Neural cell (in vitro differentiated cells): ENCODE results near the gene MFSD2A.

Experiments
- CTCF ChIP-seq: fragments of 450-650 bp; IDR thresholded peaks from 2 replicates; pipeline ENCODE4 v1.5.1; 2014; ENCODE audit warnings: antibody characterized with exemption, mild to moderate bottlenecking, moderate library complexity; ENCODE audit not compliant: poor library complexity, severe bottlenecking
- EP300 ChIP-seq: fragments of 450-650 bp; conservative IDR thresholded peaks from 2 replicates; pipeline ENCODE4 v1.6.1; 2014; ENCODE audit warnings: antibody characterized with exemption, mild to moderate bottlenecking, moderate library complexity; ENCODE audit not compliant: poor library complexity, severe bottlenecking
- EZH2 ChIP-seq: fragments of 200-600, 300-800 bp; shearing (Covaris generic), sonication (generic); IDR thresholded peaks from 2 replicates; pipeline ENCODE4 v1.6.1; 2014; ENCODE audit warnings: antibody characterized with exemption, low read length, borderline replicate concordance, mild to moderate bottlenecking; ENCODE audit not compliant: insufficient read depth, poor library complexity, severe bottlenecking
- MXI1 ChIP-seq: fragments of 450-650 bp; conservative IDR thresholded peaks from 2 replicates; pipeline ENCODE4 v1.6.1; 2014; ENCODE audit warnings: antibody characterized with exemption, mild to moderate bottlenecking; ENCODE audit not compliant: poor library complexity, severe bottlenecking
- REST ChIP-seq: IDR thresholded peaks from 2 replicates; pipeline ENCODE4 v1.6.1; 2012; ENCODE audit warnings: borderline replicate concordance
- SMC3 ChIP-seq: fragments of 450-650 bp; conservative IDR thresholded peaks from 2 replicates; pipeline ENCODE4 v1.6.1; 2014; ENCODE audit warnings: antibody characterized with exemption, mild to moderate bottlenecking, moderate library complexity; ENCODE audit not compliant: poor library complexity
- TAF1 ChIP-seq: IDR thresholded peaks from 2 replicates; pipeline ENCODE4 v1.6.1; 2012; ENCODE audit warnings: low read depth

GRCh38 chr1:39970274-39970673 is 15.3 kb downstream of the MFSD2A start:
- no peak for TF ChIP-seq CTCF
- TF ChIP-seq EP300, result no peak
- no peak for TF ChIP-seq MXI1
- TF ChIP-seq TAF1, result no peak
- TF ChIP-seq REST, result no peak
- no peak for TF ChIP-seq SMC3
- no peak for TF ChIP-seq EZH2
